RWPE2 (cell line): ENCODE data around the gene PYGB.

Experiments used
- ATAC-seq: fragments of 200-7000 bp; cut with Tn5 transposase; 3 replicates; pipeline ENCODE4 v1.9.1; 2021; ENCODE audit warnings: low read depth
- DNase-seq: peaks from one replicate; pipeline ENCODE4 v3.0.0-alpha.2; 2020; ENCODE audit warnings: low spot score
- H3K27ac ChIP-seq: fragments of 450-650 bp; 2 replicates; pipeline ENCODE4 v1.5.1; 2017; ENCODE audit warnings: mild to moderate bottlenecking; ENCODE audit not compliant: poor library complexity, severe bottlenecking
- H3K27me3 ChIP-seq: fragments of 250-450 bp; sonication (Bioruptor Pico); 2 replicates; pipeline ENCODE4 v1.5.1; 2021; ENCODE audit warnings: mild to moderate bottlenecking, moderate library complexity; ENCODE audit not compliant: insufficient read depth, poor library complexity, severe bottlenecking
- H3K36me3 ChIP-seq: fragments of 250-450 bp; sonication (Bioruptor Pico); 2 replicates; pipeline ENCODE4 v1.5.1; 2020; ENCODE audit warnings: low read depth, mild to moderate bottlenecking, moderate library complexity
- H3K4me1 ChIP-seq: fragments of 250-450 bp; sonication (Bioruptor Pico); 2 replicates; pipeline ENCODE4 v1.5.1; 2021; ENCODE audit warnings: mild to moderate bottlenecking, moderate library complexity; ENCODE audit not compliant: insufficient read depth, poor library complexity, severe bottlenecking
- H3K4me3 ChIP-seq: fragments of 250-450 bp; sonication (Bioruptor Pico); 2 replicates; pipeline ENCODE4 v1.5.1; 2021; ENCODE audit warnings: mild to moderate bottlenecking, moderate library complexity; ENCODE audit not compliant: severe bottlenecking
- H3K9me3 ChIP-seq: fragments of 250-450 bp; sonication (Bioruptor Pico); 2 replicates; pipeline ENCODE4 v1.5.1; 2021; ENCODE audit warnings: mild to moderate bottlenecking, moderate library complexity; ENCODE audit not compliant: severe bottlenecking
- TF ChIP-seq, protein P1 (sequence below): fragments of 450-650 bp; IDR thresholded peaks from one replicate; pipeline ENCODE4 v1.5.1; 2017; ENCODE audit warnings: mild to moderate bottlenecking, moderate library complexity; ENCODE audit not compliant: poor library complexity, severe bottlenecking

PYGB gene

DNA sequence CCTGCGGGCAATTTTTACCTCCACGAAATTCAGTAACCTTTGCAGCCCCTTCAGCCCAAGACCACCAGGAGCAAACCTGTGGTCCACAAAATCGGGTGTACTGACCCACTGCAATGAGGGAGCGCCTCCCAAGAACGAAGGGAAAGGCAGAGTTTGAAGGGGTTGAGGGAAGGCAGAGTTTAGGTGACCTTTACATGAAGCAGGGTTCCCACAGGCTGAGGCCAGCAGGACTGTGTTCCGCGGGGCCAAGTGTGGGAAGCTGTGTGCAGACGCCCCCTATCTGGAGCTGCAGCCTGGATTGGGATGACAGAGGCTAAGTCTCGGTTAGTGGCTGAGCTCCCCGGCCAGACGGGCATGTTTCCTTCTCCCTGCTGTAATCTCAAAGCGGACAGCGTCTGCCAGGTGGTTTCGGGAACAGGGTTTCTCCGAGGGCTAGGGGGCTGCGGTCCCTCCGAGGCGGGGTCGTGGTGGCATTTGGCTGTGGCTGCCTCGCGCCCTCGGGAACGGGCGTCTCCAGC is 826 bp upstream of the PYGB start:
- peaks cover 28% of the 10 kb centered on the region for H3K4me1 ChIP-seq
- peak; percentile 70 for ATAC-seq
- peaks cover 3% of the 10 kb centered on the region for H3K9me3 ChIP-seq
- TF ChIP-seq, protein P1, sequence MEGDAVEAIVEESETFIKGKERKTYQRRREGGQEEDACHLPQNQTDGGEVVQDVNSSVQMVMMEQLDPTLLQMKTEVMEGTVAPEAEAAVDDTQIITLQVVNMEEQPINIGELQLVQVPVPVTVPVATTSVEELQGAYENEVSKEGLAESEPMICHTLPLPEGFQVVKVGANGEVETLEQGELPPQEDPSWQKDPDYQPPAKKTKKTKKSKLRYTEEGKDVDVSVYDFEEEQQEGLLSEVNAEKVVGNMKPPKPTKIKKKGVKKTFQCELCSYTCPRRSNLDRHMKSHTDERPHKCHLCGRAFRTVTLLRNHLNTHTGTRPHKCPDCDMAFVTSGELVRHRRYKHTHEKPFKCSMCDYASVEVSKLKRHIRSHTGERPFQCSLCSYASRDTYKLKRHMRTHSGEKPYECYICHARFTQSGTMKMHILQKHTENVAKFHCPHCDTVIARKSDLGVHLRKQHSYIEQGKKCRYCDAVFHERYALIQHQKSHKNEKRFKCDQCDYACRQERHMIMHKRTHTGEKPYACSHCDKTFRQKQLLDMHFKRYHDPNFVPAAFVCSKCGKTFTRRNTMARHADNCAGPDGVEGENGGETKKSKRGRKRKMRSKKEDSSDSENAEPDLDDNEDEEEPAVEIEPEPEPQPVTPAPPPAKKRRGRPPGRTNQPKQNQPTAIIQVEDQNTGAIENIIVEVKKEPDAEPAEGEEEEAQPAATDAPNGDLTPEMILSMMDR: peak; percentile 82
- no peaks in the 10 kb centered on the region for H3K27me3 ChIP-seq
- no peak for DNase-seq
- peaks cover 26% of the 10 kb centered on the region for H3K36me3 ChIP-seq
- peak overlapping the region; percentile 96 for H3K4me3 ChIP-seq
- H3K27ac ChIP-seq: peak overlapping the region; percentile 79

DNA sequence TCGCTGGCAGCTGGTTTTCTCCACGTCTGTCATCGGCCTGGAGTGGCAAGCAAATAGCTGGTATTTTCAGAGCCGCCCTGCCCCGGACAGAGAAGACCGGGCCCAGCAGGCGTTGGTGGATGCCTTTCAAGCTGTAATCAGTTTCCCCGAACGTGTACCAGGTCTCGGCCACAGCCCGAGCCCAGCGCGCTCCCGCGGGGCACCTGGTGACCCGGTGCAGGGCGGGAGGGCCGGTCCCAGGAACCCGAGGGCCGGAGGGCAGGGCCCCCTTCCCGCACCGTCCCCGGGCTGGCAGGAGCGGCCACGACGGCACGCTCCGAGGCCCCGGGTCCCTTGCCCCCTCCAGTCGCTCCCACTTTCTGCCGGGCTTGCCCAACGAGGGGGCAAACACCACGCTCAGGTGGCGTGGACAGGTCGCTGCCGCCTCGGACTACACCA is 348 bp upstream of the PYGB start:
- peaks cover 3% of the 10 kb centered on the region for H3K9me3 ChIP-seq
- peak overlapping the region; percentile 96 for H3K4me3 ChIP-seq
- H3K27me3 ChIP-seq: no peaks in the 10 kb centered on the region
- ATAC-seq (peak; percentile 59), DNase-seq (no peak)
- H3K36me3 ChIP-seq: peaks cover 31% of the 10 kb centered on the region
- TF ChIP-seq, protein P1: no peak
- H3K27ac ChIP-seq: peak overlapping the region; percentile 79
- peaks cover 28% of the 10 kb centered on the region for H3K4me1 ChIP-seq

DNA sequence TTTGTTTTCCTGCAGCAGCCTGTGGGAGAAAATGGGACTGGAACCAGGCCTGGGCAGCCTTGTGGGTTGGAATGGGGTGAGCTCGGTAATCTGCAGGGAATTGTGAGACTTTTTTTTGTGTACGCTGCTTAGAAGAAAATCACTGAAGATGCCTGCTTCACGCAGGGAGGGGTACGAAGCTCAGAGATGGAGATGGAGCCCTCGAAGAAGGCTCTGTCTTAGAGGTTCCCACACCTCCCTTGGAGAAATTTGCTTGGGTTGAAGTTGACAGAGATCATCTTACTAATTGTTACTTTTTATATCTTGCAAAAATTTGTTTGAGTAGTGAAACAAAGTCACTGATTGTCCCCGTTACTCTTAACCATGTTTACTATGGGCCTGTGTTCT is 894 bp downstream of the PYGB start:
- Histone ChIP-seq H3K9me3 (peaks cover 2% of the 10 kb centered on the region), H3K36me3 (peaks cover 44% of the 10 kb centered on the region), H3K27ac (peak overlapping the region; percentile 79), H3K27me3 (no peaks in the 10 kb centered on the region), H3K4me3 (peak overlapping the region; percentile 96), H3K4me1 (peaks cover 28% of the 10 kb centered on the region)
- ATAC-seq (no peak; the same call in 2 of the 3 replicates), DNase-seq (no peak)
- TF ChIP-seq, protein P1: no peak

DNA sequence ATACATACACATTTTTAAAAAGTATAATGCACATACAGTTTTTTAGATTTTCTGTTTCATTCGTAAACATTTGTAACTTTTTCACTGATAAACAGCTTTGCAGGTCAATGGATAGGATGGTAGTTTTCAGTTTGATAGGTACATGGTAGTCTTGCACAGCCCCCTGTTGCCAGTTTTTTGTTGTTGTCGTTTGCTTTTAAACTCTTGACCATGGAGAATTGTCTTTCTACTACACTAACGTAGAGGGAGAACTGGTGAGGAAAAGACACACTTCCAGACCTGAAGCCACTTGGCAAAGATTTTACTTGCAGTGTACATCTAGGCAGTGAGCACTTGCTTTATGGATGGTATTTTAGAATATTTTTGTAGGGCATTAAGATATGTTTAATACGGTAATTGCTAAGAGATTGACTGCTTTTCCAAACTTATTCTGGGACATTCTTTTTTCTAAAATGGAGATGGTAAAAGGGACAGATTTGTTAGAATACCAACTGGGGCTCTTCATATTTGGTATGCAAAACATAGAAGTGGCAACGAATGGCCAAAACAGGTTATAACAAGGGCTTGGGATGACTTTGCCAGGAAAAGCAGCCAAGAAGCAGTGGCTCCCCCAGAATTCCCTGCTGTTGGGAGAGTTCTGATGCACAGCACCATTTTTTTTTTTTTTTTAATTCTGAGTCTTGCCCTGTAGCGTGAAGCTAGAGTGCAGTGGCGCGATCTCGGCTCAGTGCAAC is 1.5 kb downstream of the PYGB start:
- DNase-seq (no peak), ATAC-seq (no peak)
- peak overlapping the region; percentile 96 for H3K4me3 ChIP-seq
- TF ChIP-seq, protein P1: peak; percentile 39
- H3K36me3 ChIP-seq: peaks cover 50% of the 10 kb centered on the region
- H3K27me3 ChIP-seq: no peaks in the 10 kb centered on the region
- no peaks in the 10 kb centered on the region for H3K9me3 ChIP-seq
- peak overlapping the region; percentile 79 for H3K27ac ChIP-seq
- peaks cover 28% of the 10 kb centered on the region for H3K4me1 ChIP-seq

DNA sequence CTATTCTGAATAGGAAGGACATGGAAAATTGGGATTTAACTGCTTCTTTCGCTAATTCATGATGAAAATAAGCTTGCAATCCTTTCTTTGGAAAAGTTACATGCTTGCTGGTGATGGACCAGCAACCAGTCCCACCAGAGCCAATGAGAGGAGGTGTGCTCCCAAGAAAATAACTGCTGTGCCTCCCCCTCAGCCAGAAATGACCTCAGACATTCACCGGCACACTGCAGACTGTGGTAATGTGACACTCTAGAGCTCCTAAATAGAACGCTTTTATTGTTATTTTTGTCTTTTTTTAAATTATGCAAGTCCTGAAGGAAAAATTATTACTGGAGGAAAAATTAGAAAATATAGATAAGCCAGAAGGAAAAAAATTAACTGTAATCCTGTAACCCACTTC is 2.6 kb downstream of the PYGB start:
- peaks cover 61% of the 10 kb centered on the region for H3K36me3 ChIP-seq
- TF ChIP-seq, protein P1: no peak
- no peak for ATAC-seq
- H3K9me3 ChIP-seq: no peaks in the 10 kb centered on the region
- no peak for DNase-seq
- H3K4me3 ChIP-seq: peak overlapping the region; percentile 96
- peak overlapping the region; percentile 79 for H3K27ac ChIP-seq
- no peaks in the 10 kb centered on the region for H3K27me3 ChIP-seq
- peaks cover 28% of the 10 kb centered on the region for H3K4me1 ChIP-seq
